Testis (tissue), 3 donors: Measurements from ENCODE around the gene HMGXB3. TPM values are rescaled to one million over a fixed set of nuclear protein-coding genes. Genes with fewer than 3 reads are reported as not detected.

ENCODE experiments used
- DNase-seq: peaks from one replicate; pipeline ENCODE4 v3.0.0-alpha.2; 2019
- H3K27ac ChIP-seq, 2 donors: fragments of 200-600 bp; sonication (generic); one replicate each; pipeline ENCODE4 v1.5.1; 2019
- H3K27me3 ChIP-seq: fragments of 200-600 bp; sonication (generic); one replicate; pipeline ENCODE4 v1.5.1; 2019
- H3K36me3 ChIP-seq: fragments of 200-600 bp; sonication (generic); one replicate; pipeline ENCODE4 v1.5.1; 2017; ENCODE audit warnings: low read depth; ENCODE audit errors: missing control alignments
- H3K4me1 ChIP-seq: fragments of 200-600 bp; sonication (generic); one replicate; pipeline ENCODE4 v1.5.1; 2019
- H3K4me3 ChIP-seq, 2 donors: fragments of 200-600 bp; sonication (generic); one replicate each; pipeline ENCODE4 v1.5.1; 2017 to 2019
- H3K9me3 ChIP-seq: fragments of 200-600 bp; sonication (generic); one replicate; pipeline ENCODE4 v1.5.1; 2017
- POLR2A ChIP-seq: fragments of 450-650 bp; IDR thresholded peaks from one replicate; pipeline ENCODE4 v1.6.1; 2017; ENCODE audit warnings: antibody characterized with exemption, mild to moderate bottlenecking, moderate library complexity
- WGBS, 2 donors: methylation state at CpG; one replicate each; pipeline ENCODE4 v1.1.5; 2018; 5-methylcytosine and 5-hydroxymethylcytosine counted together
- intact Hi-C: fragments of 100-400 bp; cut with DNase I; formaldehyde crosslinking; loops from one replicate; pipeline ENCODE4 v1.15.1; 2023; ENCODE audit warnings: low total_unique reads
- polyA plus RNA-seq: library from polyadenylated mRNA; stranded (reverse); fragments of 350-450 nt; fragmentation: Illumina TruSeq; extraction: RNeasy Lipid Tissue Mini Kit (QIAGEN cat#74804); gene quantifications from one replicate; pipeline ENCODE4 v1.2.3, GENCODE V29; 2014; ENCODE audit warnings: low read depth, low replicate concordance; ENCODE audit not compliant: insufficient read depth
- total RNA-seq, 2 donors: library from RNA; depleted of rRNA; stranded (reverse); fragments of >200 nt; gene quantifications; one replicate each; pipeline ENCODE4 v1.2.3, GENCODE V29; 2016
- TF ChIP-seq, protein P1 (sequence below), 3 experiments: fragments of 450-650 bp in 2 of 3; fragments of 200-600 bp in 1 of 3; sonication (generic) in 1 of 3; IDR thresholded peaks; one replicate each; pipeline ENCODE4 v1.5.1; 2016 to 2019; ENCODE audit warnings: antibody characterized with exemption in 3 of 3, mild to moderate bottlenecking in 2 of 3, moderate library complexity in 1 of 3

HMGXB3 gene
- total and polyA plus RNA-seq, 3 donors from 2014 or later = 33.5 to 72.5 (median 63.6) TPM

DNA sequence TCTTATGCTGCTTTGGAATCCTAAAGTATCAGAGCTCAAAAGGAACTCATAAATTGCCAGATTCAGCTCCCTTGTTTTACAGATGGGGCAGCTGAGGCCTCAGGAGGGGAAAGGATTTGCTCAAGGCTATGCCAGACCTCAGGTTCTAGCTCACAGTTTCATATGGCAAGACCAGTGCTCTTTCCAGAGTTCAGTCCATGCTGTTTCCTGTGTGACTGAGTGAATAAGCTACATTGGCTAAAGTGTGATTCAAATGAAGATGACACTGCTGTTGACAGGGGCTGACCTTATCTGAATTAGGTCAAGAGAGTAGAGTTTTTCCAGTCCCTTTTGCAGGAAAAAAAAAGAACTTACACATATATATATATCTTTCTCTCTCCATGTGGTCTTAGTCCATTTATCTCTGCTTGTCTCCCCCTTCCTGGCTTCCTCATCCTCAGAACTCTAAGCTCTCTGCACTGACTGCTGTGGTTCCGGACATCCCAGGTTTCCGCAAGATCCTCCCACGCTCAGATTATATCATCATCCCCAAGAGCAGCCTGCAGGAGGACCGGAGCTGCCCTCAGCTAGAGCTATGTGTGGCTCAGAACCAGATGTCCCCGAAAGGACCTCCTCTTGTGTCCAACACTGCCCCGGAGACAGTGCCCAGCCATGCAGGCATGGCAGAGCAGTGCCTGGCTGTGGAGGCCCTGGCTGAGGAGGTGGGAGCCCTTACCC lies 9.3 kb downstream of the HMGXB3 start:
- Histone ChIP-seq H3K9me3 (no peaks in the 10 kb centered on the region), H3K4me3 (no peak overlapping the region), H3K36me3 (no peaks in the 10 kb centered on the region), H3K27me3 (no peaks in the 10 kb centered on the region), H3K4me1 (no peaks in the 10 kb centered on the region), H3K27ac (no peak overlapping the region)
- intact Hi-C loops = no loop called here
- 75 to 83% methylated on average over 2 to 6 of the region's 6 CpGs for WGBS, 2 donors
- no peak for DNase-seq
- TF ChIP-seq, protein P1, sequence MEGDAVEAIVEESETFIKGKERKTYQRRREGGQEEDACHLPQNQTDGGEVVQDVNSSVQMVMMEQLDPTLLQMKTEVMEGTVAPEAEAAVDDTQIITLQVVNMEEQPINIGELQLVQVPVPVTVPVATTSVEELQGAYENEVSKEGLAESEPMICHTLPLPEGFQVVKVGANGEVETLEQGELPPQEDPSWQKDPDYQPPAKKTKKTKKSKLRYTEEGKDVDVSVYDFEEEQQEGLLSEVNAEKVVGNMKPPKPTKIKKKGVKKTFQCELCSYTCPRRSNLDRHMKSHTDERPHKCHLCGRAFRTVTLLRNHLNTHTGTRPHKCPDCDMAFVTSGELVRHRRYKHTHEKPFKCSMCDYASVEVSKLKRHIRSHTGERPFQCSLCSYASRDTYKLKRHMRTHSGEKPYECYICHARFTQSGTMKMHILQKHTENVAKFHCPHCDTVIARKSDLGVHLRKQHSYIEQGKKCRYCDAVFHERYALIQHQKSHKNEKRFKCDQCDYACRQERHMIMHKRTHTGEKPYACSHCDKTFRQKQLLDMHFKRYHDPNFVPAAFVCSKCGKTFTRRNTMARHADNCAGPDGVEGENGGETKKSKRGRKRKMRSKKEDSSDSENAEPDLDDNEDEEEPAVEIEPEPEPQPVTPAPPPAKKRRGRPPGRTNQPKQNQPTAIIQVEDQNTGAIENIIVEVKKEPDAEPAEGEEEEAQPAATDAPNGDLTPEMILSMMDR (IDR thresholded peaks at IDR 0.05) = no peak
- no peak for TF ChIP-seq POLR2A

DNA sequence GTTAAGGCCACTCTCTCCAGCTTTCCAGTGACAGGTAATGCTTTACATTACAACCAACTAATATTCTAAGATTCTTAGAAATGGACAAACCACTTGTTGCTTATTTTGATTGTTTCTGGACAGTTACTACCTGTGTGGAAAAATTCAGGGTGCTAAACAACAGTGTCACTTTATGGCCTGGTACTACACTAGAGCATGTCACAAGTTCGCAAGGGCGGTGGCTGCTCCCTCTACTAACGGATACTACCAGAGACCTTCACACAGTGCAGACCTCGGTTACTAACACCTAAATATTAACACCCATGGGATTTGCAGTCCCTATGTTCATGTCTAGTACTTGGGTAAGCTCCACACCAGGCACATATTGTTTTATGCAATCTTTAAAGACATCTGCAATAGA lies 13.4 kb downstream of the HMGXB3 start:
- intact Hi-C loops = no loop called here
- 96 to 97% methylated on average over 4 of the region's 4 CpGs for WGBS, 2 donors
- no peak for DNase-seq

DNA sequence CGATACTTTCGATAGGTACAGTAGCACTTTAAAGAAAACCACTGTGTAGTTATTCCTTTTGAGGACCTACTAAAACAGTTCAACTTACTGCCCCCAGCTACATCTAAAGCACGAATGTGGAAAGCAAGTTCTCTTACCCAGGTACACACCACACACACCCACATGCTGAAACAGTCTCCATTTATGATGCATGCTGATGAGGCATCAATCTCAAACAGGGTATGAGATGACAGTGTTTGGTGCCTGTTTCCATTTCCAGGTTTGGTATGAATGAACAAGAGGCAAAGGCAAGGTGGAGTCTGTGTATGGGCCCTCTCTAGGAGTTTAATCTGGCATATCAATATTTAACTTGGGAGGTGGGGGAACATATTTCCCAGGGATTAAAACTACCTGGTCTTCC lies 13.9 kb downstream of the HMGXB3 start:
- no peaks in the 10 kb centered on the region for H3K9me3 ChIP-seq
- no peak overlapping the region for H3K27ac ChIP-seq
- H3K4me3 ChIP-seq = no peak overlapping the region
- 96 to 98% methylated on average over 3 of the region's 3 CpGs for WGBS, 2 donors
- H3K27me3 ChIP-seq = no peaks in the 10 kb centered on the region
- intact Hi-C loops = no loop called here
- no peaks in the 10 kb centered on the region for H3K36me3 ChIP-seq
- H3K4me1 ChIP-seq = no peaks in the 10 kb centered on the region
- no peak for DNase-seq
- no peak for TF ChIP-seq POLR2A
- TF ChIP-seq, protein P1 (IDR thresholded peaks at IDR 0.05) = no peak

More for the DNA sequence above, 13.4 kb downstream of the HMGXB3 start:
- no peaks in the 10 kb centered on the region for H3K27me3 ChIP-seq
- no peaks in the 10 kb centered on the region for H3K4me1 ChIP-seq
- H3K9me3 ChIP-seq = no peaks in the 10 kb centered on the region
- H3K27ac ChIP-seq = no peak overlapping the region
- no peak overlapping the region for H3K4me3 ChIP-seq
- H3K36me3 ChIP-seq = no peaks in the 10 kb centered on the region
- TF ChIP-seq, protein P1 (IDR thresholded peaks at IDR 0.05) = no peak
- TF ChIP-seq POLR2A = no peak

DNA sequence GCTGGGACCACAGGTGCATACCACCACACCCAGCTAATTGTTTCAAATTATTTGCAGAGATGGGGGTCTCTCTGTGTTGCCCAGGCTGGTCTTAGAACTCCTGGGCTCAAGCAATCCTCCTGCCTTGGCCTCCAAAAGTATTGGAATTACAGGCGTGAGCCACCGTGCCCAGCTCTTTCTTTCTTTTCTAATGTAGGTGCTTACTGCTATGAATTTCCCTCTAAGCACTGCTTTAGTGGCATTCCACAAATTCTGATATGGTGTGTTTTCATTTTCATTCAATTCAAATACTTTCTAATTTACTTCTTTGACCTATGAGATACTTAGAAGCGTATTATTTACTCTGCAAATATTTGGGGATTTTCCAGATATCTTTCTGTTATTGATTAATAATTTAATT lies 14.9 kb downstream of the HMGXB3 start:
- H3K27ac ChIP-seq = no peak overlapping the region
- H3K27me3 ChIP-seq = no peaks in the 10 kb centered on the region
- no peak overlapping the region for H3K4me3 ChIP-seq
- no peaks in the 10 kb centered on the region for H3K36me3 ChIP-seq
- no peak for DNase-seq
- WGBS, 2 donors = 97 to 100% methylated on average over 3 of the region's 3 CpGs
- intact Hi-C loops = no loop called here
- no peaks in the 10 kb centered on the region for H3K4me1 ChIP-seq
- TF ChIP-seq, protein P1 (IDR thresholded peaks at IDR 0.05) = no peak
- no peak for TF ChIP-seq POLR2A
- H3K9me3 ChIP-seq = no peaks in the 10 kb centered on the region

DNA sequence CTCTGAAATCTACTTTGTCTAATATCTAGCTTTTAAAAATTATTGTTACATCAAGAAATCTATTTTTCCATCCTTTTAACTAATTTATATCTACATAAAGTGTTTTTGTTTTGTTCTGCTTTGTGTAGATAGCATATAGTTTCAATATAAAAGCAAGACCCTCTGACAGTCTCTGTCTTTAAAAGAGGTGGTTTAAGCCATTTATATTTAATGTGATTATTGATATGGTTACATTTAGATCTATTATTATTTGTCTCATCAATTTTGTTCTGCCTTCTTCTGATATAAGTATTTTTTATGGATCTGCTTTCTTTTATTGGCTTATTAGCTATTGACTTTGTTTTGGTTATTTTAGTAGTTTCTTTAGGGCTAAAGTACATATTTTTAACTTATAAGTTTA lies 16.0 kb downstream of the HMGXB3 start:
- H3K36me3 ChIP-seq = no peaks in the 10 kb centered on the region
- no peaks in the 10 kb centered on the region for H3K27me3 ChIP-seq
- no peak overlapping the region for H3K27ac ChIP-seq
- H3K4me1 ChIP-seq = no peaks in the 10 kb centered on the region
- H3K9me3 ChIP-seq = no peaks in the 10 kb centered on the region
- TF ChIP-seq POLR2A = no peak
- TF ChIP-seq, protein P1 (IDR thresholded peaks at IDR 0.05) = no peak
- H3K4me3 ChIP-seq = no peak overlapping the region
- intact Hi-C loops = no loop called here
- no peak for DNase-seq
